Measurements from ENCODE around the gene DPP6. TPM values are rescaled to one million over a fixed set of nuclear protein-coding genes. Genes with fewer than 3 reads are reported as not detected.

The DPP6 gene
- total RNA-seq, 4 donors from 2014 or later: 13.4 to 33.2 (median 26.8) TPM

- WGBS: 51% methylated on average over 8 of the region's 8 CpGs
- no peaks in the 10 kb centered on the region for H3K9me3 ChIP-seq
- no peak for DNase-seq (ENCODE audit: extremely low spot score)
- no peaks in the 10 kb centered on the region for H3K36me3 ChIP-seq
- peaks cover 0 to 4% (median 0%) of the 10 kb centered on the region in 4 donors for H3K4me1 ChIP-seq
- no peak overlapping the region for H3K27ac ChIP-seq (replicated peaks in 1 of 4)
- no peak overlapping the region for H3K4me3 ChIP-seq
- intact Hi-C loops (cut with DNase I): no loop called here
- H3K27me3 ChIP-seq: no peaks in the 10 kb centered on the region
- TF ChIP-seq POLR2AphosphoS5 (IDR thresholded peaks at IDR 0.05) (no peak), CTCF (IDR thresholded peaks at IDR 0.05) (no peak), POLR2A (IDR thresholded peaks at IDR 0.05; ENCODE audit: low read depth) (no peak), EP300 (IDR thresholded peaks at IDR 0.05) (no peak)
Measured at GRCh38 chr7:154287356-154287755, 235.2 kb downstream of the DPP6 start.

GRCh38 chr7:154289119-154289518 is 236.9 kb downstream of the DPP6 start:
- H3K27ac ChIP-seq (replicated peaks in 1 of 4): no peak overlapping the region
- intact Hi-C loops (cut with DNase I): no loop called here
- H3K4me1 ChIP-seq: peaks cover 0 to 4% (median 0%) of the 10 kb centered on the region in 4 donors
- no peaks in the 10 kb centered on the region for H3K27me3 ChIP-seq
- no peak overlapping the region for H3K4me3 ChIP-seq
- H3K9me3 ChIP-seq: no peaks in the 10 kb centered on the region
- no peak for DNase-seq (ENCODE audit: extremely low spot score)
- 85% methylated on average over 5 of the region's 5 CpGs for WGBS
- TF ChIP-seq POLR2AphosphoS5 (IDR thresholded peaks at IDR 0.05): no peak
- no peak for TF ChIP-seq CTCF (IDR thresholded peaks at IDR 0.05)
- no peak for TF ChIP-seq EP300 (IDR thresholded peaks at IDR 0.05)
- TF ChIP-seq POLR2A (IDR thresholded peaks at IDR 0.05; ENCODE audit: low read depth): no peak
- no peaks in the 10 kb centered on the region for H3K36me3 ChIP-seq

GRCh38 chr7:154296443-154296842 is 244.2 kb downstream of the DPP6 start:
- no peaks in the 10 kb centered on the region for H3K36me3 ChIP-seq
- H3K9me3 ChIP-seq: no peaks in the 10 kb centered on the region
- WGBS: 84% methylated on average over 4 of the region's 4 CpGs
- H3K27me3 ChIP-seq: no peaks in the 10 kb centered on the region
- intact Hi-C loops (cut with DNase I): no loop called here
- DNase-seq (ENCODE audit: extremely low spot score): no peak
- H3K4me1 ChIP-seq: no peaks in the 10 kb centered on the region
- no peak overlapping the region for H3K27ac ChIP-seq (replicated peaks in 1 of 4)
- H3K4me3 ChIP-seq: no peak overlapping the region
- TF ChIP-seq EP300 (IDR thresholded peaks at IDR 0.05) (no peak), POLR2A (IDR thresholded peaks at IDR 0.05; ENCODE audit: low read depth) (no peak), CTCF (IDR thresholded peaks at IDR 0.05) (no peak)

- no peak overlapping the region for H3K4me3 ChIP-seq
- intact Hi-C loops (cut with DNase I): no loop called here
- H3K27me3 ChIP-seq: peaks cover 0 to 21% (median 0%) of the 10 kb centered on the region in 4 donors
- 84% methylated on average over 8 of the region's 8 CpGs for WGBS
- no peak for DNase-seq (ENCODE audit: extremely low spot score)
- H3K9me3 ChIP-seq: no peaks in the 10 kb centered on the region
- peaks cover 0 to 7% (median 3%) of the 10 kb centered on the region in 4 donors for H3K4me1 ChIP-seq
- no peaks in the 10 kb centered on the region for H3K36me3 ChIP-seq
- TF ChIP-seq CTCF (IDR thresholded peaks at IDR 0.05) (no peak), POLR2A (IDR thresholded peaks at IDR 0.05; ENCODE audit: low read depth) (no peak), EP300 (IDR thresholded peaks at IDR 0.05) (no peak), POLR2AphosphoS5 (IDR thresholded peaks at IDR 0.05) (no peak)
- no peak overlapping the region for H3K27ac ChIP-seq (replicated peaks in 1 of 4)
Measured at GRCh38 chr7:154299736-154300135, 247.5 kb downstream of the DPP6 start.

GRCh38 chr7:154302380-154302779 is 250.2 kb downstream of the DPP6 start:
- whole genome bisulfite sequencing: 66% methylated on average over 2 of the region's 2 CpGs
- Histone ChIP-seq H3K4me1 (peaks cover 0 to 12% (median 4%) of the 10 kb centered on the region in 4 donors), H3K9me3 (no peaks in the 10 kb centered on the region), H3K27ac (replicated peaks in 1 of 4) (no peak overlapping the region), H3K4me3 (no peak overlapping the region), H3K36me3 (no peaks in the 10 kb centered on the region), H3K27me3 (peaks cover 0 to 29% (median 0%) of the 10 kb centered on the region in 4 donors)
- TF ChIP-seq POLR2A (IDR thresholded peaks at IDR 0.05; ENCODE audit: low read depth) (no peak), CTCF (IDR thresholded peaks at IDR 0.05) (no peak), POLR2AphosphoS5 (IDR thresholded peaks at IDR 0.05) (no peak), EP300 (IDR thresholded peaks at IDR 0.05) (no peak)
- intact Hi-C loops (cut with DNase I): no loop called here
- DNase-seq (ENCODE audit: extremely low spot score): no peak
